K562 (cell line): ENCODE results near the gene DNAJC6. TPM values are rescaled to one million over a fixed set of nuclear protein-coding genes. Genes with fewer than 3 reads are reported as not detected.

Experiments used
- AFF4 ChIP-seq: sonication (generic); formaldehyde crosslinking; IDR thresholded peaks from 2 replicates; pipeline ENCODE4 v1.8.0; 2023; ENCODE audit warnings: mild to moderate bottlenecking, missing genetic modification reagents
- ARID4B ChIP-seq: sonication (generic); formaldehyde crosslinking; IDR thresholded peaks from 2 replicates; pipeline ENCODE4 v1.8.0; 2022; ENCODE audit warnings: mild to moderate bottlenecking, missing genetic modification reagents
- CBFA2T3 ChIP-seq: fragments of 450-650 bp; IDR thresholded peaks from 2 replicates; pipeline ENCODE4 v1.6.1; 2017
- E2F3 ChIP-seq: fragments of 250-450 bp; sonication (Bioruptor Pico); IDR thresholded peaks from 2 replicates; pipeline ENCODE4 v1.4.0; 2020; ENCODE audit warnings: mild to moderate bottlenecking
- EP300 ChIP-seq: IDR thresholded peaks from 2 replicates; pipeline ENCODE4 v1.6.1; 2012; ENCODE audit warnings: low read length, improper control_type of control experiment
- HMGN3 ChIP-seq: IDR thresholded peaks from 2 replicates; pipeline ENCODE4 v1.6.1; 2011; ENCODE audit warnings: borderline replicate concordance, low read depth, mild to moderate bottlenecking, mixed read lengths, low read length; ENCODE audit not compliant: insufficient read length; ENCODE audit errors: extremely low read depth
- NFIX ChIP-seq: fragments of 250-450 bp; sonication (Bioruptor Pico); IDR thresholded peaks from 2 replicates; pipeline ENCODE4 v1.4.0; 2020; ENCODE audit warnings: low read depth, mild to moderate bottlenecking, moderate library complexity
- NR2C2 ChIP-seq, 2 experiments: fragments of 200-800 bp in 1 of 2; sonication (Bioruptor generic) in 1 of 2; sonication (generic) in 1 of 2; formaldehyde crosslinking in 1 of 2; IDR thresholded peaks; 2 replicates each; pipeline versions ENCODE4 v1.6.1 to v1.8.0; 2016 to 2022; ENCODE audit warnings: mild to moderate bottlenecking in 1 of 2, missing compliant biosample characterization in 1 of 2, missing genetic modification characterization in 1 of 2, missing genetic modification reagents in 1 of 2
- POLR2AphosphoS5 ChIP-seq: IDR thresholded peaks from 2 replicates; pipeline ENCODE4 v1.6.1; 2011; ENCODE audit warnings: mild to moderate bottlenecking, low read depth, low read length, moderate library complexity; ENCODE audit not compliant: control insufficient read depth, insufficient read depth
- POLR2B ChIP-seq: fragments of 450-650 bp; IDR thresholded peaks from 2 replicates; pipeline ENCODE4 v1.6.1; 2018; ENCODE audit warnings: low read depth; ENCODE audit not compliant: partially characterized antibody
- POU5F1 ChIP-seq: fragments of 150-350 bp; IDR thresholded peaks from 2 replicates; pipeline ENCODE4 v1.6.1; 2014; ENCODE audit warnings: borderline replicate concordance, low read length, low read depth, mild to moderate bottlenecking; ENCODE audit not compliant: partially characterized antibody
- RAD51 ChIP-seq: fragments of 450-650 bp; IDR thresholded peaks from 2 replicates; pipeline ENCODE4 v1.7.1; 2016; ENCODE audit warnings: low read depth, mild to moderate bottlenecking, borderline replicate concordance
- SMAD1 ChIP-seq: fragments of 150-350 bp; IDR thresholded peaks from 2 replicates; pipeline ENCODE4 v1.6.1; 2014; ENCODE audit warnings: low read length, low read depth; ENCODE audit not compliant: partially characterized antibody
- TARDBP ChIP-seq: fragments of 450-650 bp; IDR thresholded peaks from 2 replicates; pipeline ENCODE4 v1.6.1; 2016
- ZFPM2 ChIP-seq: fragments of 250-450 bp; sonication (Bioruptor Pico); IDR thresholded peaks from 2 replicates; pipeline ENCODE4 v1.5.1; 2022; ENCODE audit warnings: mild to moderate bottlenecking
- ZNF175 ChIP-seq: fragments of 200-800 bp; sonication (Bioruptor generic); IDR thresholded peaks from 2 replicates; pipeline ENCODE4 v1.6.1; 2016; ENCODE audit warnings: low read depth, mild to moderate bottlenecking, missing genetic modification characterization, missing compliant biosample characterization
- ZNF57 ChIP-seq: fragments of 450-650 bp; formaldehyde crosslinking; IDR thresholded peaks from 2 replicates; pipeline ENCODE4 v1.4.0; 2020; ENCODE audit warnings: mild to moderate bottlenecking, moderate library complexity
- ZNF695 ChIP-seq: fragments of 450-650 bp; formaldehyde crosslinking; IDR thresholded peaks from 2 replicates; pipeline ENCODE4 v1.4.0; 2020; ENCODE audit warnings: mild to moderate bottlenecking, moderate library complexity
- ZNF696 ChIP-seq: fragments of 250-450 bp; sonication (Bioruptor Pico); conservative IDR thresholded peaks from 2 replicates; pipeline ENCODE4 v1.4.0; 2020; ENCODE audit warnings: mild to moderate bottlenecking, moderate library complexity
- ZNF79 ChIP-seq: fragments of 250-450 bp; sonication (Bioruptor Pico); IDR thresholded peaks from 2 replicates; pipeline ENCODE4 v1.4.0; 2020; ENCODE audit warnings: low read depth, mild to moderate bottlenecking, moderate library complexity
- polyA plus RNA-seq, 8 experiments: library from polyadenylated mRNA; depleted of rRNA in 4 of 8; stranded (reverse) in 5 of 8; unstranded in 3 of 8; fragments of >200 nt; fragmentation: Nextera tagmentation in 2 of 8; fragmentation: Illumina TruSeq in 1 of 8; extraction: Ambion mirVana in 2 of 8; extraction: Trizol in 1 of 8; gene quantifications; 2 replicates each; pipeline versions ENCODE4 v1.2.1 to v1.2.3, GENCODE V29; 2011 to 2014; ENCODE audit warnings: inconsistent platforms in 1 of 8, missing spikeins in 1 of 8
- total RNA-seq, 7 experiments: library from RNA; depleted of rRNA in 6 of 7; stranded (reverse); fragments of >200 nt in 6 of 7; fragmentation: Illumina TruSeq in 2 of 7; extraction: Trizol in 2 of 7; gene quantifications; 2 replicates each; pipeline versions ENCODE4 v1.2.1 to v1.2.3, GENCODE V29; 2011 to 2021; ENCODE audit warnings: low replicate concordance in 1 of 7

DNAJC6 gene
- total and polyA plus RNA-seq, 9 of the 15 experiments (the other 6 are each of a cell fraction or from before 2014, with no cell fraction given), result 6.7 to 78.7 (median 28.0) TPM

DNA sequence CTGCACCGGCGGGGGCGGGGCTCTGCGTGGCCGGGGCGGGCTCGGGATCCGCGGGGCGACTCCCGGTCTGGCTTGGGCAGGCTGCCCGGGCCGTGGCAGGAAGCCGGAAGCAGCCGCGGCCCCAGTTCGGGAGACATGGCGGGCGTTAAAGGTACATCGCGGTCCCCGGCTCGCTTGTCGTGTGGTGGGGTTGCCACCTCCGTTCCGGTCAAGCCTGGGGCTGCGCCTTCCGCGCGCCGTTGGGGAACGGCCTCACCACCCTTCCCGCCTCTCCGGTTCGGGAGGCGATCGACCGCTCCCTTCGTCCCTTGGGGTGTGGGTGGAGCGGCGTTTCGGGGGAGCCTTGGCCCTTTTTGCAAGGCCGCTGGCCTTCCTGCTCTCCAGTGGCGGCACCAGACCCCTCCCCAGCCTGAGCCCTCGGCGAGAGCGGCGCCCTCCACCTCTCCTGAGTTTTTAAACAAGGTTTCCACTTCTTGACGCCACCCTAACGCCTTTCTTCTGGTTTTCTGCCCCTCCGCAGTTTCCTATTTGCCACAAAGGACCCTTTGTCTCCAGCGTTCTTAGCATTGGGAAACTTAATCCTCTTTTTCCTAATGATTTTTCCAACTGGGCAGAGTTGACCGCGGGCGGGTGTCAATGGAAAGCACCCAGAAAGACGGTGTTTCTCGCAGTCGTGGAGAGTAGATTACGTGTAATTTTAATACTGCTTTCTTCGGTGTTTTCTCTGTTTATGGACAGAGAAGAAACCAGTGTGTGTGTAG is 111.4 kb downstream of the DNAJC6 start, which contains the start of the genes LEPR and LEPROT (continued):
- TF ChIP-seq ARID4B (peak; percentile 92), CBFA2T3 (no peak), HMGN3 (peak; percentile 46), EP300 (no peak), POU5F1 (no peak), TARDBP (no peak; the same call in 1 of the 2 replicates), E2F3 (CRISPR knock-in tag) (no peak), ZNF57 (CRISPR knock-in tag) (no peak), ZNF175 (CRISPR knock-in tag) (no peak), SMAD1 (peak; percentile 78), AFF4 (CRISPR knock-in tag) (no peak), NFIX (CRISPR knock-in tag) (no peak), POLR2B (peak; percentile 84), RAD51 (no peak), POLR2AphosphoS5 (peak; percentile 67), ZNF695 (CRISPR knock-in tag) (no peak), ZNF79 (no peak), ZNF696 (CRISPR knock-in tag) (no peak), NR2C2 (CRISPR knock-in tag; IDR thresholded peaks at IDR 0.05) (0 out of 2 replicates have a peak, but pooled peaks have one; percentile 16), NR2C2 (tag; IDR thresholded peaks at IDR 0.05) (no peak), ZFPM2 (CRISPR knock-in tag) (no peak)
